SK-N-SH (cell line): ENCODE data around the gene CEP55. TPM values are rescaled to one million over a fixed set of nuclear protein-coding genes. Genes with fewer than 3 reads are reported as not detected.

Experiments
- CTCF ChIA-PET: fragments of 300-600, 350-600 bp; formaldehyde crosslinking; extraction: SDS; loops from one replicate; lab custom pipeline; 2021; lab: Yijun Ruan, JAX
- POLR2A ChIA-PET: fragments of 350-600 bp; sonication (Branson Sonifier 250); formaldehyde crosslinking; extraction: SDS; loops from one replicate; lab custom pipeline; 2020; ENCODE audit warnings: antibody characterized with exemption, inconsistent platforms; lab: Yijun Ruan, JAX
- DNase-seq: peaks from one replicate; pipeline ENCODE4 v3.0.0; 2012
- H2AFZ ChIP-seq: fragments of 200-600 bp; sonication (generic); 2 replicates; pipeline ENCODE4 v1.8.1; 2016; ENCODE audit warnings: antibody characterized with exemption, mild to moderate bottlenecking, low read depth
- H3F3A ChIP-seq: fragments of 200-600 bp; sonication (generic); replicated peaks from 2 replicates; pipeline ENCODE3; 2016; ENCODE audit warnings: antibody characterized with exemption, mild to moderate bottlenecking; ENCODE audit not compliant: insufficient read depth
- H3K27ac ChIP-seq, 2 experiments: fragments of 200-500 bp in 1 of 2; fragments of 200-600 bp in 1 of 2; sonication (Bioruptor generic) in 1 of 2; sonication (generic), shearing (Covaris generic) in 1 of 2; 2 replicates each; pipeline versions ENCODE4 v1.5.1 to v1.6.1; 2014 to 2016; ENCODE audit warnings: low read depth in 2 of 2, inconsistent platforms in 1 of 2, low read length in 1 of 2, mild to moderate bottlenecking in 1 of 2, mixed read lengths in 1 of 2
- H3K27me3 ChIP-seq: fragments of 200-600 bp; sonication (generic), shearing (Covaris generic); 2 replicates; pipeline ENCODE4 v1.6.1; 2016; ENCODE audit warnings: mixed run types; ENCODE audit not compliant: insufficient read depth
- H3K36me3 ChIP-seq, 2 experiments: fragments of 200-500 bp in 1 of 2; fragments of 200-600 bp in 1 of 2; sonication (Bioruptor generic) in 1 of 2; sonication (generic) in 1 of 2; replicated peaks in 1 of 2; 2 replicates each; pipeline versions ENCODE3 to v1.5.1; 2014 to 2016; ENCODE audit warnings: low read length in 1 of 2, mild to moderate bottlenecking in 1 of 2; ENCODE audit not compliant: insufficient read depth in 2 of 2, control insufficient read depth in 1 of 2
- H3K4me1 ChIP-seq, 2 experiments: fragments of 200-500 bp in 1 of 2; fragments of 200-600 bp in 1 of 2; sonication (Bioruptor generic) in 1 of 2; sonication (generic), shearing (Covaris generic) in 1 of 2; 2 replicates each; pipeline versions ENCODE4 v1.5.1 to v1.6.1; 2014 to 2016; ENCODE audit warnings: low read depth in 1 of 2, low read length in 1 of 2, mixed run types in 1 of 2; ENCODE audit not compliant: insufficient read depth in 2 of 2, control insufficient read depth in 1 of 2
- H3K4me2 ChIP-seq: fragments of 200-600 bp; sonication (generic), shearing (Covaris generic); 2 replicates; pipeline ENCODE4 v1.6.1; 2017; ENCODE audit warnings: mixed run types
- H3K4me3 ChIP-seq, 2 experiments: fragments of 200-500 bp in 1 of 2; fragments of 200-600 bp in 1 of 2; sonication (Bioruptor generic) in 1 of 2; sonication (generic), shearing (Covaris generic) in 1 of 2; 2 replicates each; pipeline versions ENCODE4 v1.5.1 to v1.8.1; 2014 to 2016; ENCODE audit warnings: low read depth in 2 of 2, inconsistent platforms in 1 of 2, low read length in 1 of 2, mild to moderate bottlenecking in 1 of 2, mixed read lengths in 1 of 2, moderate library complexity in 1 of 2
- H3K79me2 ChIP-seq: fragments of 200-600 bp; sonication (generic); 2 replicates; pipeline ENCODE4 v1.8.1; 2017; ENCODE audit warnings: mild to moderate bottlenecking; ENCODE audit not compliant: insufficient read depth
- H3K9ac ChIP-seq: fragments of 200-600 bp; sonication (generic); 2 replicates; pipeline ENCODE4 v1.6.1; 2017; ENCODE audit warnings: mixed run types
- H3K9me2 ChIP-seq: fragments of 200-600 bp; sonication (generic); 2 replicates; pipeline ENCODE4 v1.6.1; 2017; ENCODE audit warnings: mixed run types
- H3K9me3 ChIP-seq: fragments of 200-600 bp; sonication (generic); 2 replicates; pipeline ENCODE4 v1.6.1; 2017; ENCODE audit warnings: mixed run types, mild to moderate bottlenecking, moderate library complexity
- H4K20me1 ChIP-seq: fragments of 200-600 bp; sonication (generic); 2 replicates; pipeline ENCODE4 v1.6.1; 2017; ENCODE audit warnings: mild to moderate bottlenecking, mixed run types; ENCODE audit not compliant: insufficient read depth
- CHD2 ChIP-seq: fragments of 150-350 bp; IDR thresholded peaks from 2 replicates; pipeline ENCODE4 v1.6.1; 2018; ENCODE audit warnings: low read length; ENCODE audit not compliant: partially characterized antibody
- CTCF ChIP-seq: fragments of 200-600 bp; sonication (generic); IDR thresholded peaks from 2 replicates; pipeline ENCODE4 v1.6.1; 2017; ENCODE audit warnings: antibody characterized with exemption, mild to moderate bottlenecking, moderate library complexity
- ELF1 ChIP-seq: IDR thresholded peaks from 2 replicates; pipeline ENCODE4 v1.4.0; 2012
- EP300 ChIP-seq, 2 experiments: IDR thresholded peaks; 2 replicates each; pipeline versions ENCODE4 v1.4.0 to v1.6.1; 2012; ENCODE audit warnings: borderline replicate concordance in 1 of 2, low read depth in 1 of 2, low read length in 1 of 2
- EZH2phosphoT487 ChIP-seq: fragments of 200-600 bp; sonication (generic); IDR thresholded peaks from 2 replicates; pipeline ENCODE4 v1.6.1; 2017; ENCODE audit warnings: low read depth, mixed run types, mild to moderate bottlenecking, antibody characterized with exemption, moderate library complexity, borderline replicate concordance
- GABPA ChIP-seq: IDR thresholded peaks from 2 replicates; pipeline ENCODE4 v1.4.0; 2012; ENCODE audit warnings: low read depth, mild to moderate bottlenecking
- GATA2 ChIP-seq: sonication (generic); formaldehyde crosslinking; IDR thresholded peaks from 2 replicates; pipeline ENCODE4 v1.5.0; 2020; ENCODE audit warnings: mild to moderate bottlenecking, missing genetic modification reagents
- IRF3 ChIP-seq: fragments of 150-350 bp; IDR thresholded peaks from 2 replicates; pipeline ENCODE4 v1.6.1; 2016; ENCODE audit warnings: mild to moderate bottlenecking, low read depth, low read length
- MAX ChIP-seq: IDR thresholded peaks from 2 replicates; pipeline ENCODE4 v1.4.0; 2012; ENCODE audit warnings: low read depth
- NRF1 ChIP-seq: IDR thresholded peaks from 2 replicates; pipeline ENCODE4 v1.6.1; 2012; ENCODE audit warnings: low read depth, mild to moderate bottlenecking, low read length
- RAD21 ChIP-seq: IDR thresholded peaks from 2 replicates; pipeline ENCODE4 v1.6.1; 2012; ENCODE audit warnings: mild to moderate bottlenecking, low read length
- RCOR1 ChIP-seq: fragments of 150-350 bp; IDR thresholded peaks from 2 replicates; pipeline ENCODE4 v1.6.1; 2017; ENCODE audit warnings: antibody characterized with exemption, low read length
- REST ChIP-seq: IDR thresholded peaks from 2 replicates; pipeline ENCODE4 v1.6.1; 2012; ENCODE audit warnings: mild to moderate bottlenecking, low read depth, low read length, moderate library complexity
- RXRA ChIP-seq: IDR thresholded peaks from 2 replicates; pipeline ENCODE4 v1.4.0; 2012; ENCODE audit warnings: low read depth, mild to moderate bottlenecking, borderline replicate concordance
- TEAD4 ChIP-seq: IDR thresholded peaks from 2 replicates; pipeline ENCODE4 v1.4.0; 2012; ENCODE audit warnings: mild to moderate bottlenecking, borderline replicate concordance; ENCODE audit not compliant: insufficient read depth
- USF1 ChIP-seq: IDR thresholded peaks from 2 replicates; pipeline ENCODE4 v1.4.0; 2012; ENCODE audit warnings: low read depth, borderline replicate concordance
- YY1 ChIP-seq: IDR thresholded peaks from 2 replicates; pipeline ENCODE4 v1.4.0; 2012; ENCODE audit warnings: low read depth, mild to moderate bottlenecking
- WGBS: methylation state at CpG from one replicate; pipeline ENCODE4 v1.1.6; 2017; ENCODE audit warnings: low lambda C conversion rate; 5-methylcytosine and 5-hydroxymethylcytosine counted together
- polyA plus RNA-seq, 3 experiments: library from polyadenylated mRNA; depleted of rRNA; stranded (reverse); fragments of >200 nt; gene quantifications; 2 replicates each; pipeline ENCODE4 v1.2.3, GENCODE V29; 2012

The CEP55 gene
- polyA plus RNA-seq, 1 of the 3 experiments (the other 2 are of a cell fraction): 9.8 TPM

- H3K27me3 ChIP-seq: no peaks in the 10 kb centered on the region
- no peak overlapping the region for H2AFZ ChIP-seq
- POLR2A ChIA-PET: no interaction called here
- no peak overlapping the region for H3K9ac ChIP-seq
- CTCF ChIA-PET: interaction anchor here (0.8 to 16.8 kb wide), 5 partner anchors 15 to 374 kb away, joined by 3 to 515 read pairs (median 3); no protein-coding TSS in a partner anchor
- H3K4me2 ChIP-seq: no peak overlapping the region
- no peak overlapping the region for H3K27ac ChIP-seq
- H3K9me3 ChIP-seq: no peaks in the 10 kb centered on the region
- no peaks in the 10 kb centered on the region for H3K36me3 ChIP-seq
- TF ChIP-seq CHD2 (no peak), RCOR1 (no peak), YY1 (no peak), GATA2 (CRISPR knock-in tag) (no peak), RXRA (no peak), EP300 (IDR thresholded peaks at IDR 0.05; ENCODE audit: borderline replicate concordance in 1 of 2, low read depth in 1 of 2, low read length in 1 of 2) (no peak), TEAD4 (no peak), MAX (no peak), ELF1 (no peak), NRF1 (no peak), RAD21 (no peak), USF1 (no peak)
- TF ChIP-seq, all 33 proteins: peak for 0
- H3K9me2 ChIP-seq: no peaks in the 10 kb centered on the region
- H3F3A ChIP-seq: no peaks in the 10 kb centered on the region
- DNase-seq: no peak
- H4K20me1 ChIP-seq: no peaks in the 10 kb centered on the region
- WGBS: 95% methylated on average over 4 of the region's 4 CpGs
- no peaks in the 10 kb centered on the region for H3K79me2 ChIP-seq
- no peak overlapping the region for H3K4me3 ChIP-seq
- H3K4me1 ChIP-seq: no peaks in the 10 kb centered on the region
Observed at GRCh38 chr10:93488956-93489528, 7.4 kb upstream of the CEP55 start.

GRCh38 chr10:93491602-93492121 is 4.8 kb upstream of the CEP55 start:
- Histone ChIP-seq H3K79me2 (peaks cover 2% of the 10 kb centered on the region), H3K27ac (no peak overlapping the region), H3K9me2 (no peaks in the 10 kb centered on the region), H3K4me2 (no peak overlapping the region), H3F3A (no peaks in the 10 kb centered on the region), H3K4me1 (no peaks in the 10 kb centered on the region), H3K36me3 (no peaks in the 10 kb centered on the region), H3K9ac (no peak overlapping the region), H2AFZ (no peak overlapping the region), H4K20me1 (no peaks in the 10 kb centered on the region), H3K9me3 (no peaks in the 10 kb centered on the region), H3K27me3 (no peaks in the 10 kb centered on the region), H3K4me3 (no peak overlapping the region)
- DNase-seq: no peak
- POLR2A ChIA-PET: no interaction called here
- TF ChIP-seq ELF1 (no peak), CHD2 (no peak), IRF3 (no peak), RCOR1 (no peak), MAX (no peak), REST (no peak), EZH2phosphoT487 (no peak), CTCF (no peak), GABPA (no peak), EP300 (IDR thresholded peaks at IDR 0.05; ENCODE audit: borderline replicate concordance in 1 of 2, low read depth in 1 of 2, low read length in 1 of 2) (no peak)
- CTCF ChIA-PET: interaction anchor here (1.9 to 16.8 kb wide), 3 partner anchors 9 to 115 kb away, joined by 8 to 515 read pairs (median 24); partner anchors contain the start of gene MYOF
- 70% methylated on average over 2 of the region's 2 CpGs for WGBS
